IPS DF 6.9 (cell line): ENCODE measurements around the gene USP6NL.

Experiments
- DNase-seq: peaks from one replicate; pipeline ENCODE4 v3.0.0-alpha.2; 2013; ENCODE audit warnings: low read depth, low spot score
- H3K27ac ChIP-seq: one replicate; pipeline ENCODE4 v1.5.1; 2013; ENCODE audit warnings: low read length, control low read depth
- H3K27me3 ChIP-seq: 2 replicates; pipeline ENCODE4 v1.6.1; 2013; ENCODE audit warnings: mild to moderate bottlenecking, low read length; ENCODE audit not compliant: control insufficient read depth, insufficient read depth
- H3K36me3 ChIP-seq: 2 replicates; pipeline ENCODE4 v1.6.1; 2013; ENCODE audit warnings: low read length; ENCODE audit not compliant: control insufficient read depth, insufficient read depth
- H3K4me1 ChIP-seq: 2 replicates; pipeline ENCODE4 v1.6.1; 2013; ENCODE audit warnings: low read length; ENCODE audit not compliant: control insufficient read depth, insufficient read depth
- H3K4me3 ChIP-seq: 2 replicates; pipeline ENCODE4 v1.5.1; 2013; ENCODE audit warnings: mild to moderate bottlenecking, low read length
- H3K9me3 ChIP-seq: 2 replicates; pipeline ENCODE4 v1.6.1; 2013; ENCODE audit warnings: low read length, inconsistent platforms; ENCODE audit not compliant: control insufficient read depth, insufficient read depth
- WGBS: extraction: QIAGEN DNeasy Blood & Tissue Kit; methylation state at CpG from one replicate; pipeline ENCODE4 v1.1.7; 2013; ENCODE audit warnings: mixed read lengths, missing lambda C conversion rate; ENCODE audit not compliant: insufficient read length, insufficient coverage; 5-methylcytosine and 5-hydroxymethylcytosine counted together

Gene USP6NL

DNA sequence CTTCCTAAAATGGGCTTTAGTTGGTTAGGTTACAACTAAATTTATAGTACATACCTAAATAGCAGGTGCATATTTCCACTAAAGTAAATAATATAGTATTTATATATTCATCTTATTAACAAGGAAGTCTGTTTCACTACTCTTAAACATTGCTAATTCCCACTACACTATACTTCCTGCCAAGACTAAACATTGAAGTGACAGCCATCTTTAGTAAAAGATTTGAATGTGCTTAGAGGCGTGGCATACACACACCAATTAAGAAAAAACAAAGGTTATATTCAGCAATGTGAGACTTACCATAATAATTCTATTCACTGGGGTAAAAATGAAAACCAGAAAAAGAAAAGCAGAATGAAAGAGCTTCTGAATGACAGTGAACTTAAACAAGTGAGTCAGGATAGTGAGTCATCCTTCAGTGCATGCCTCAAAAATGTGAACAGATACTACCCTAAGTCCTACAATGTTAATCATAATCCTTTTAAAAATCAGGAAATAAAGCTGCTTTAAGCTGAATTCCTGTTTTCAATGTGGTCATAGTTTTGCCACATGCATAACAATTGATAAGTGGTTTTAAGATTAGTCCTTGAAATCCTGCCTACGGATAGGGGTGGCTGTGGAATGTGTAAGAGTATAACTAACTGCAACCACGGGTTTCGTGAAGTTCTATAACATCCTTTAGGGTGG, 59.4 kb downstream of the USP6NL start:
- Histone ChIP-seq H3K36me3 (no peaks in the 10 kb centered on the region), H3K9me3 (no peaks in the 10 kb centered on the region), H3K27ac (no peak overlapping the region), H3K4me1 (no peaks in the 10 kb centered on the region), H3K4me3 (no peak overlapping the region), H3K27me3 (no peaks in the 10 kb centered on the region)
- no peak for DNase-seq
- WGBS = no CpG with 5 or more reads among the region's 4 CpGs

DNA sequence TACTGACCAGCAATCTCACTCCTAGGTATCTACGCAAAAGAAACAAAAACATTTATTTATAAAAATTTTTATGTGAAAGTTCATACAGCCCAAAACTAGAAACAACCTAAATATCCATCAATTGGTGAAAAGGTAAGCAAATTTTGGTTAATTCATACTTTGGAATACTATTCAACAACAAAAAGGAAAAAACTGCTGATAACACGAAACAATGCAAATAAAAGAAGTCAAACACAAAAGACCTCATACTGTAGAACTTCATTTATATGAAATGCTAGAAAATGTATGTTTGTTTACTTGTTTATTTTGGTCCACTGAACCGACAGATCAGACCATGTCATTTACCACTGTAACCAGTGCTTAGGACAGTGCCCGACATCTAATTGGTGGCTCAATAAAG, 60.3 kb downstream of the USP6NL start:
- DNase-seq = no peak
- Histone ChIP-seq H3K27ac (no peak overlapping the region), H3K36me3 (no peaks in the 10 kb centered on the region), H3K9me3 (no peaks in the 10 kb centered on the region), H3K4me3 (no peak overlapping the region), H3K4me1 (no peaks in the 10 kb centered on the region), H3K27me3 (no peaks in the 10 kb centered on the region)
- no CpG with 5 or more reads among the region's 4 CpGs for WGBS

DNA sequence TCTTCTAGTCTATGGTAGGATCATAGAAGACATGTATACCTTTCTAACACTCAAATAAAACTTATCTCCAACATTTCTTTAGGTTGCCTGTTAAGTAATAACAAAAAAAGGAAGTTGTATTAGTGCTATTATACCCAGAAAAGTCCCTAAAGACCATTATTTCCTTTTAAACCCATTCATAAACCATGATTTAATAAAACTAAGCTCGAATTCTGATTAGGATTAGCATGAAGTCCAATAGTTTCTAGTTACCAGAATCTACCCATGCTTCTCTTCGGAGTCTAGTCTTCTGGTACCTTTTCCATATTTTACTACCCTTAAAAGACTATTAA, 62.7 kb downstream of the USP6NL start:
- Histone ChIP-seq H3K27me3 (no peaks in the 10 kb centered on the region), H3K4me1 (no peaks in the 10 kb centered on the region), H3K9me3 (no peaks in the 10 kb centered on the region), H3K27ac (no peak overlapping the region), H3K36me3 (no peaks in the 10 kb centered on the region), H3K4me3 (no peak overlapping the region)
- no CpG with 5 or more reads among the region's 2 CpGs for WGBS
- no peak for DNase-seq

DNA sequence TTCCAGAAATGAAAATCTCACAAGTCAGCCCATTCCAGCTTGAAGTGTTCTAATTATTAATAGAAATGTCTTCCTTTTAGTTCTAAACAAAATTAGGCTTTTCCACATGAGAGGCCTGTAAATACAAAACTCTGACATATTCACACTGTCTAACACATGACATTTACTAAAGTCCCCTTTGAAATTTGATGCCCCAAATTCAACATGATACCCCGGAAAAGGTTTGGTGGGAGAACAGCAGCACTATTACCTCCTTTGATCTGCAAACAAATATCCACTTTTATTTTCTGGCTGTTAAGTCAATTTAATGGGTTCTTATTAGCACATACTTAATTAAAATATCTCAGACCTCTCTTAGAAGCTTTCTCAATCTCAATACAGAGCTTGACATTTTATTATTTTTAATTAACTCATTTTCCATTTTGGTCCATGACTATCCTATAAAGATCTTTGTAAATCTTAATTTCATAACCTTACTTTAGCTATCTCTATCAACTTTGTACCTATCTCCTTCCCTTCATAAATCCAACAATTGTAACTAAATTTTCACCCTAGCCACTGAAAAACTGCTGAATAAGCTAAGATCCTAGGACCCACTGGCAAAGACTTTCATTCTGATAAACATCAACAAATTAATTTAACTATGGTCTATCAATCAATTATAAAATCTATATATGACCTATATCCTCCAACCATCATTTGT, 63.2 kb downstream of the USP6NL start:
- H3K27me3 ChIP-seq = no peaks in the 10 kb centered on the region
- no peaks in the 10 kb centered on the region for H3K9me3 ChIP-seq
- WGBS = no CpG with 5 or more reads among the region's 1 CpG
- H3K4me3 ChIP-seq = no peak overlapping the region
- no peaks in the 10 kb centered on the region for H3K36me3 ChIP-seq
- DNase-seq = no peak
- H3K27ac ChIP-seq = no peak overlapping the region
- no peaks in the 10 kb centered on the region for H3K4me1 ChIP-seq

DNA sequence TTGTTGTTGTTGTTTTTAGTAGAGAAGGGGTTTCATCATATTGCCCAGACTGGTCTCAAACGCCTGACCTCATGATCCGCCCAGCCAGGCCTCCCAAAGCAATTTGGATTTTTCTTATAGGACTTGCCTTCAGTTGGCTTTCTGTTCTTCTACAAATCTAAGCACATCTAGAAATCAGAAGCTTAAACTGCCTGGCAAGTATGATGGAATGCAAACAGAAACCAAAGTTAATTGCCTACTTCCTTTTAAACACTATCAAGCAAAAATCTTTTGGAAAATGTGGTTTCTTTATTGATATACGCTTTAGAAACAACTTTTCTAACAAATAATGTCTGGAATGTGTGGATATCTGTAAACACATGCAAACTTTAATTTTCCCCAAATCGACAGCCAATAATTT, 64.9 kb downstream of the USP6NL start:
- Histone ChIP-seq H3K9me3 (no peaks in the 10 kb centered on the region), H3K36me3 (no peaks in the 10 kb centered on the region), H3K27me3 (no peaks in the 10 kb centered on the region), H3K4me3 (no peak overlapping the region), H3K27ac (no peak overlapping the region), H3K4me1 (no peaks in the 10 kb centered on the region)
- 100% methylated on average over 1 of the region's 4 CpGs for WGBS
- no peak for DNase-seq

DNA sequence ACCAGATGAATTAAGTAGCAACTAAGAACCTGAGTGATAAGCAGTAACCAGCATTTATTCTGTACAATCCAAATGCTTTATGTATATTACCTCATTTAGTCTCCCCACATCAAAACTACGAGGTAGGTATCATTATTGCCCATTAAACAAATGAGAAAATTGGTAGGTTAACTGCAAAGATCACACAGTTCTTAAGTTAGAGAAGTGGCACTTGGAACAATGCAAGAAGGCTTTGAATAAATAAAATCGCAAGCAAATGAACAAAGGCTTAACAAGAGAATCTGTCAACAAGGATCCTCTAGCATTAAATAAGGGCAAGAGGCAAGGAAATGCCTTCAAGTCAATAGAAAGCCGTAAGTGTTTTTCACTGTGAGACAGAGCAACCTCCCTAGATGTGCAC, 70.2 kb downstream of the USP6NL start:
- Histone ChIP-seq H3K9me3 (no peaks in the 10 kb centered on the region), H3K4me1 (no peaks in the 10 kb centered on the region), H3K4me3 (no peak overlapping the region), H3K27me3 (no peaks in the 10 kb centered on the region), H3K36me3 (no peaks in the 10 kb centered on the region), H3K27ac (no peak overlapping the region)
- DNase-seq = no peak
- no CpG with 5 or more reads among the region's 3 CpGs for WGBS

DNA sequence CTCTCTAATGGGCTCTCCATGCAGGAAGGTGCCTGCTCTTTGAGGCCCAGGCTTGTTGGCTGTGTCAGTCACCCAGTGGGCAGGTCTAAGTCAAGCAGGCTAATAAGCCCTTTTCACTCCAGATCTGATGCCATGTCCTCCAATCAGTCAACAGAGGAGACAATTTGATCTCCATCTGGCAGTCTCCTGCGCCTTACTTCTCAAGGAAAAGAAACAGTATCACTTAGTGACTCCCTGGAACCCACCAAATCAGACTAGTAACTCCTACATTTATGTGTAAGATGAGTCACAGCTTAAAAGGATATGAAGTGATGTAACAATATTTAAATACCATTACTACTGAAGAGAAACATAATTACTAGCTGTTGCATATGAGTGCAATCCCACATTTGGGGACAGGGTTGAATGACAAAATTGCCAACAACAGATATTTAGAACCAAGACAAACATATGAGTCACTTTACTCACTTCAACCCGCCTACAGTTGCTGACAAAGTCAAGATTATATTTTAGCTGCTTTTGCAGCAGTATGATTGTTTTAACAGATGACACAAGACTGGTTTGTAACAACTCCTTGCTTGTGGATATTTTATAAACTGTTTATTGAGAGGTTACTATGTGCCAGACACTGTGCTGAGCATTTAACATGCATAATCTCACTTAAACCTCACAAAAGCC, 72.1 kb downstream of the USP6NL start:
- Histone ChIP-seq H3K4me1 (no peaks in the 10 kb centered on the region), H3K9me3 (no peaks in the 10 kb centered on the region), H3K27ac (no peak overlapping the region), H3K27me3 (no peaks in the 10 kb centered on the region), H3K36me3 (no peaks in the 10 kb centered on the region), H3K4me3 (no peak overlapping the region)
- WGBS = no CpG with 5 or more reads among the region's 2 CpGs
- DNase-seq = no peak

DNA sequence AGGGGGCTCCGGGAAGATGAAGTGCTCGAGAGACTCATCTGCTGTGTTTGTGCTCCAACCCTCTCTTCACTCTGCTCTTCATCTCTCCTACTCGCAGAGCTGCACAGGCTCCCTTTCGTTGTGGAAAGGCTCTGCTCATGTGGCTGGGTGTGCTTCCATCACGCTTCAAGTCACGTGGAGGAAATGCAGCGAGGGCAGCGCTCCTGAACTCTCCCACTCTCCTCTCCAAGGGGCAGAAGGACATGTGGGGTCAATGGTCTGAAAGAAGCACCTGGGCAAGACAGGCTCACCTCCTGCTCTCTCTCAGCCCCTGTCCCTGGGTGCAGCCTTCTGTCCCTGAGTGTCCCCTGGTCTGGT, 72.6 kb downstream of the USP6NL start:
- no peak overlapping the region for H3K27ac ChIP-seq
- DNase-seq = no peak
- peaks cover 2% of the 10 kb centered on the region; the same call in 1 of the 2 replicates for H3K4me1 ChIP-seq
- H3K36me3 ChIP-seq = no peaks in the 10 kb centered on the region
- H3K27me3 ChIP-seq = no peaks in the 10 kb centered on the region
- H3K4me3 ChIP-seq = no peak overlapping the region
- no CpG with 5 or more reads among the region's 8 CpGs for WGBS
- H3K9me3 ChIP-seq = no peaks in the 10 kb centered on the region

DNA sequence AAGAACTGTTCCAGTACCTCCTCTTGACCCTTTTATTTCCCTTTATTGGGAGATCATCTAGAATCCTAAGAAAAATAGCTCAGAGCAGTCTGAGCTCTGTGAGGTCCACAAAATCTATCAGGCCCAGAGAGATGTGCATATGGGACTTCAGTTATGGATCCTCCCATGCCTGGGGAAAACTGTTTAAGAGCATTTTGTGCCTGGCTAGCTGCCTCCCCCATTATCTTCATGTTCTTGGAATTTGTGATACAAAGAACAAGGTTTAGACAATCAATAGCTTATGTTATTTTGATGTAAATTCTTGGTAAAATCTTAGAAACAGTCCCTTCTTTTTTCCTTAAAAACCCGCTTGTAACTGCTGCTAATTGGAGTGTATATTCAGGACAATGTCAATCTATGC, 75.2 kb downstream of the USP6NL start:
- Histone ChIP-seq H3K27ac (no peak overlapping the region), H3K4me1 (peaks cover 2% of the 10 kb centered on the region; the same call in 1 of the 2 replicates)

DNA sequence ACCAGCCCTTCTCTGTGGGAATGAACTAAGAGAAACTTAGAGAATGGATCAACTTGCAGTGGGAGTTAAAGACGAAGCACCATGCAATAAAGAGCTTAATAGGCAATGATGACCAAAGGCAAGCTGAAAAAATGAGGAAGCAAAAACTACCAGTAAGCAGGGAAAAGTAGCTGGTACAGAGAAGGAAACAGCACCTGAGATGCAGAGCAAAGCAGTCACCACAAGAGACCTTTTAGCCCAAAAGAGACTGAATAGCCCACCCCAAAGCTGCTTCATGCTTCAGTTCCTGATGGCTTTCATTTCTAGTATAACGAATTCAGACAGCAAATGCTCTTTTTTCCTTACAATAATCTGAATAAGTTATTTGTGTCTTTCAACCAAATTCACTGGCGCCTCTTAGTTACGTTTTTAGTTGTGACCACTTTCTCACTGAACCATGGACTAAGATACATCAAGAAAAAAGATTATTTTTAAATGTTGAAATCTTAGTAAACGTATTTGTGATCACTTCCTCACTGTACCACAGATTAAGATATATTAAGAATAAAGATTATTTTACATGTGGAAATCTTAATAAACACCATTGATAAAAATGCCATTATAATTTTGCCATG, 76.0 kb downstream of the USP6NL start:
- Histone ChIP-seq H3K9me3 (no peaks in the 10 kb centered on the region), H3K4me1 (peaks cover 2% of the 10 kb centered on the region; the same call in 1 of the 2 replicates), H3K4me3 (no peak overlapping the region), H3K36me3 (no peaks in the 10 kb centered on the region), H3K27me3 (no peaks in the 10 kb centered on the region), H3K27ac (no peak overlapping the region)
- no CpG with 5 or more reads among the region's 5 CpGs for WGBS
- no peak for DNase-seq

More for the DNA sequence above, 75.2 kb downstream of the USP6NL start:
- Histone ChIP-seq H3K27me3 (no peaks in the 10 kb centered on the region), H3K4me3 (no peak overlapping the region), H3K36me3 (no peaks in the 10 kb centered on the region), H3K9me3 (no peaks in the 10 kb centered on the region)
- no peak for DNase-seq
- WGBS = no CpG with 5 or more reads among the region's 1 CpG
